ENCODE data around the gene SRPRA. TPM values are rescaled to one million over a fixed set of nuclear protein-coding genes. Genes with fewer than 3 reads are reported as not detected.

Gene SRPRA
- total RNA-seq, 2 experiments from 2014 or later: 99.0 to 103 TPM

DNA sequence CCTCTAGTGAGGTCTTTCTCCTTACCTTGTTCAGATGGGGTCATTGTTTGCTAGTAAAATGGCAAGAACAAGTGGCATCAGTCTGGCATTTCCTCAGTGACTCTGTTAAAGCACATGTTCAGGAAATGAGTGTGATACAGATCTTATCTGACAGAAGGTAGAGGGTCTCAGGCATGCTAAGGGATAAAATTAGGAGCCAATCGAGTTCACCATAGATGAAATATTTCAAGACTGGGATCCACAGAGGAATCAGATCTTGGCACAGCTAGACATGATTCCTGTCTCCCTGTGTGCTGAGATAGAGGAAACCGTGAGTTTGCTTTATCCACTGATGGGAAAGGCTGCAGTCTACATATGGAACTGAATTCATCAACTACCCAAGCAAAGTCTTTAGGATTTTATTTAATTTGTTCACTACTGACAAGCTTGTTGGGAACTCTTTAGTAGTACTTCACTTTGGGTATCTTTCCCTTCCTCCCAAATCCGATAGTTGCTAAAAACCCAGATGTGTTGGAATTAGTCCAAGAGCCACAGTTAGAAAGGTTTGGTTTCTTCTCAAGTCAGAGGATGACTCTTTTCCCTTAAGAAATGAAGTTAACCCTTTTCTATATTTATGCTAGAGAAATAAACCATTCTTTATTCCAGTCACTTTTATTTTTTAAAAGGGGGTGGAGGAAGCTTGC lies 38.7 kb downstream of the SRPRA start:
- no peaks in the 10 kb centered on the region for H3K9me3 Mint-ChIP-seq (ENCODE audit: insufficient read depth)
- ChIA-PET POLR2A (no interaction called here), CTCF (interaction anchor here (1.0 to 1.4 kb wide), 4 partner anchors 9 to 36 kb away, joined by 3 to 5 read pairs (median 4); partner anchors contain the start of gene FAM118B)
- H3K27me3 Mint-ChIP-seq (ENCODE audit: low read depth): no peaks in the 10 kb centered on the region
- ATAC-seq (no peak), DNase-seq (no peak)
- no peak overlapping the region for H3K27ac Mint-ChIP-seq
- no peak overlapping the region for H3K4me3 Mint-ChIP-seq
- H3K36me3 Mint-ChIP-seq (ENCODE audit: low read depth): no peaks in the 10 kb centered on the region
- H3K4me1 Mint-ChIP-seq (ENCODE audit: low read depth): no peaks in the 10 kb centered on the region

DNA sequence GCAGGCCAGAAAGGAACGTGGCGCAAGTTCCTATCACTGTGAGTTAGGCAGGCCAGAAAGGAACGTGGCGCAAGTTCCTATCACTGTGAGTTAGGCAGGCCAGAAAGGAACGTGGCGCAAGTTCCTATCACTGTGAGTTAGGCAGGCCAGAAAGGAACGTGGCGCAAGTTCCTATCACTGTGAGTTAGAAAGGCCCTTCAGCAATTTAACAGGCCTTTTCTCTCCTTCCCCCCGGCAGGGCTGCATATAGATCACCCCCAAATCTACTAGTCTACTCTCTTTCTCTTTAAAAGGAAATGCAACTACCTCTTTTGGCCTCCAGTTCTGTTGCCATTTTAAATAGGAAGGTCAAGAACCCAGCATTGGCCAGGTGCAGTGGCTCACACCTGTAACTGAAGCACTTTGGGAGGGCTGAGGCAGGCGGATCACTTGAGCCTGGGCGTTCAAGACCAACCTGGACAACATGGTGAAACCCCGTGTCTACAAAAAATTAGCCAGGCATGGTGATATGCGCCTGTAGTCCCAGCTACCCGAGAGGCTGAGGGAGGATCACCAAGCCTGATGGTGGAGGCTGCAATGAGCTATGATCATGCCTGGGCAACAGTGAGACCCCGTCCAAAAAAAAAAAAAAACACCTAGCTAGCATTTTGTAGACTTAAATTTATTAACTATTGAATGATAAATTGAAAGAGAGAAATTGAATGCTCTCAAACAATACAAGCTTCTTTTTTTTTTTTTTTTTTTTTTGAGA lies 42.2 kb downstream of the SRPRA start:
- CTCF ChIA-PET: no interaction called here
- POLR2A ChIA-PET: no interaction called here
- no peak overlapping the region for H3K27ac Mint-ChIP-seq
- no peaks in the 10 kb centered on the region for H3K4me1 Mint-ChIP-seq (ENCODE audit: low read depth)
- DNase-seq (no peak), ATAC-seq (no peak)
- no peaks in the 10 kb centered on the region for H3K9me3 Mint-ChIP-seq (ENCODE audit: insufficient read depth)
- no peaks in the 10 kb centered on the region for H3K36me3 Mint-ChIP-seq (ENCODE audit: low read depth)
- no peak overlapping the region for H3K4me3 Mint-ChIP-seq
- H3K27me3 Mint-ChIP-seq (ENCODE audit: low read depth): no peaks in the 10 kb centered on the region

DNA sequence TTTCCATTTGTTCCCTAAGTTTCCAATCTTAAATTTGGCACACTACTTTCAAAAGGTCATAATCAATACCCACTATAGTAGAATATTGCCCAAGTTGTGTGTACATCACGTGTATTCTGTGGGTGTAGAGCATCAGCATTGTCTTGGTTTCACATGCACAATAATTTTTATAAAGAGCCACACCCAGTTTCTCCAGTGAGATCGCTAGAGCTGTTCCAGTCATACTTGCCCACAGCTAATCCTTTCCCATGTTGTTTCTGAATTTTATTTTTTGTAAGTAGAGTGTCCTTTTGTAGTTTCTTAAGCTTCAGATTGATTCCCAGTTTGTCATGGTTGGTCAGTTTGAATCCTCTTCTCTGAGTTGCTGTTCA lies 43.4 kb downstream of the SRPRA start:
- ATAC-seq (no peak), DNase-seq (no peak)
- ChIA-PET POLR2A (no interaction called here), CTCF (no interaction called here)
- H3K9me3 Mint-ChIP-seq (ENCODE audit: insufficient read depth): no peaks in the 10 kb centered on the region
- H3K27ac Mint-ChIP-seq: no peak overlapping the region
- no peaks in the 10 kb centered on the region for H3K27me3 Mint-ChIP-seq (ENCODE audit: low read depth)
- no peak overlapping the region for H3K4me3 Mint-ChIP-seq
- no peaks in the 10 kb centered on the region for H3K36me3 Mint-ChIP-seq (ENCODE audit: low read depth)
- H3K4me1 Mint-ChIP-seq (ENCODE audit: low read depth): no peaks in the 10 kb centered on the region

DNA sequence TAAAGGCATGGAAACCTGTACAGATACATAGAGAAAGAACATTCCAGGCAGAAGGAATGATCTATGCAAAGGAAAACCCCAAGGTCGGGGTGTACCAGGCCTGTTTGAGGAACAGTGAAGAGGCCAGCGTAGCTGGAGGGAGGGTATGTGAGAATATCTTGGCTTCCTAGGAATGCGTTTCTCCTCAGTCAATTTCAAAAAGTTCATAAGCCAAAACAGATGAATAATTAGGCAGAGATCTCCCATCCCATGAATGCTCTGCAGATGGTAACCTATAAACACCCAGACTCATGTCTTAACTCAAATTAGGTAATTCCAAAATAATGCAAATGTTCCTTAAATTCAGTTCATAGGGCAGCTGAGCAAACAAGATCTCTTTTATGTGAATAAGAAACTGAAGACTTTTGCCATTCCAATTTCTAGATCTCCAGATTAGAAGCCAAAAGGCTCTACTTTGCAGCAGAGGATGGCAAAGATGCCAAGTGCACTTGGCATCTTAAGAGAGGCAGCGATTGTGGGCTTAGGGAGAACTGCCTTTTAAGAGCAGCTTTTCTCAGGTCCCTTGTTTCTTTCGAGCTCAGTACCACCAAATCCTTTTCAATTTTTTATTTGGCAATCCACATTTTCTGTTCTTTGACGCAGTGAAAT lies 43.9 kb downstream of the SRPRA start:
- no peaks in the 10 kb centered on the region for H3K4me1 Mint-ChIP-seq (ENCODE audit: low read depth)
- H3K4me3 Mint-ChIP-seq: no peak overlapping the region
- no peak overlapping the region for H3K27ac Mint-ChIP-seq
- DNase-seq (no peak), ATAC-seq (no peak)
- no peaks in the 10 kb centered on the region for H3K9me3 Mint-ChIP-seq (ENCODE audit: insufficient read depth)
- H3K27me3 Mint-ChIP-seq (ENCODE audit: low read depth): no peaks in the 10 kb centered on the region
- ChIA-PET POLR2A (no interaction called here), CTCF (no interaction called here)
- no peaks in the 10 kb centered on the region for H3K36me3 Mint-ChIP-seq (ENCODE audit: low read depth)

DNA sequence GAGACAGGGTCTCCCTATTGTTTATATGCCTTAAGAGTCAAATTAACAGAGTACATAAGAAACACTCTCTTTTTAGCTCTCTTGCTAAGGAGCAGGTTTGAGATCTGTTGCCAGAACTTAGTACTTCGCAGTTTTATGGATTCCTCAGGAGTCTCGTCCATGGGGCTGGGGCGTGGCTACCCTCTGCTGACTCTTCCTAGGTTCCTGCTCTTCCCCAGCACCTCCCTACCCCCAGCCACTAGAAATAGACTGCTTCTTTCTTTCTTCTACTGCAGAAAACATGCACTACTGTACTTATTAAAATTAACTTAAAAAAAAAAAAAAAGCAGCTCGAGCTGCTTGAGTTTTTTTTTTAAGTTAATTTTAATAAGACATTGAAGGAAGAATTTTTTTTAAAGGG lies 49.1 kb downstream of the SRPRA start:
- ChIA-PET POLR2A (interaction anchor here (0.5 kb wide), 1 partner anchor 259 kb away, joined by 3 read pairs; no protein-coding TSS in a partner anchor), CTCF (interaction anchor here (1.1 kb wide), 1 partner anchor 26 kb away, joined by 4 read pairs; no protein-coding TSS in a partner anchor)
- Mint-ChIP-seq H3K4me1 (ENCODE audit: low read depth) (peaks cover under 1% of the 10 kb centered on the region), H3K4me3 (no peak overlapping the region), H3K27me3 (ENCODE audit: low read depth) (no peaks in the 10 kb centered on the region), H3K36me3 (ENCODE audit: low read depth) (no peaks in the 10 kb centered on the region), H3K27ac (no peak overlapping the region), H3K9me3 (ENCODE audit: insufficient read depth) (no peaks in the 10 kb centered on the region)
- ATAC-seq (no peak), DNase-seq (no peak)

DNA sequence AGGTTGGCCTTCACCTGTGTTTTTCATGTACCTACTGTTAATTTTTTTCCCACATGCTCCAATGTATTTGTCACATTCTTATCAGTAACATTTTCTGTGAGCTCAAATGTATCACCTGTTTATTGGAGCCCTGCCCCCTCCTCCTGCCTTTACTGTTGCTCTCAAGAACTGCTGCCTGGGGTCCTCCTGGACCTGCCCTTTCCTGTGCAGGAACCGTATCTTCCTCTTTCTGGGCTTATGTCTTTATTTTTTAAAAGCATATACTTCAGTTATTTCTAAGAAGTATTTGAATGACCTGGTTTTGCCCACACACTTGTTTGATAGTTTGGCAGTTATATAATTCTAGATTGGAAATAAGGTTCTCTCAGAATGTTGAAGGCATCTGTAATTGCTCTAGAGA lies 51.2 kb downstream of the SRPRA start:
- Mint-ChIP-seq H3K9me3 (ENCODE audit: insufficient read depth) (no peaks in the 10 kb centered on the region), H3K36me3 (ENCODE audit: low read depth) (no peaks in the 10 kb centered on the region), H3K4me1 (ENCODE audit: low read depth) (peaks cover 9% of the 10 kb centered on the region), H3K27me3 (ENCODE audit: low read depth) (no peaks in the 10 kb centered on the region), H3K27ac (no peak overlapping the region), H3K4me3 (no peak overlapping the region)
- CTCF ChIA-PET: interaction anchor here (1.2 kb wide), 1 partner anchor 23 kb away, joined by 4 read pairs; no protein-coding TSS in a partner anchor
- DNase-seq (no peak), ATAC-seq (no peak)
- POLR2A ChIA-PET: no interaction called here

DNA sequence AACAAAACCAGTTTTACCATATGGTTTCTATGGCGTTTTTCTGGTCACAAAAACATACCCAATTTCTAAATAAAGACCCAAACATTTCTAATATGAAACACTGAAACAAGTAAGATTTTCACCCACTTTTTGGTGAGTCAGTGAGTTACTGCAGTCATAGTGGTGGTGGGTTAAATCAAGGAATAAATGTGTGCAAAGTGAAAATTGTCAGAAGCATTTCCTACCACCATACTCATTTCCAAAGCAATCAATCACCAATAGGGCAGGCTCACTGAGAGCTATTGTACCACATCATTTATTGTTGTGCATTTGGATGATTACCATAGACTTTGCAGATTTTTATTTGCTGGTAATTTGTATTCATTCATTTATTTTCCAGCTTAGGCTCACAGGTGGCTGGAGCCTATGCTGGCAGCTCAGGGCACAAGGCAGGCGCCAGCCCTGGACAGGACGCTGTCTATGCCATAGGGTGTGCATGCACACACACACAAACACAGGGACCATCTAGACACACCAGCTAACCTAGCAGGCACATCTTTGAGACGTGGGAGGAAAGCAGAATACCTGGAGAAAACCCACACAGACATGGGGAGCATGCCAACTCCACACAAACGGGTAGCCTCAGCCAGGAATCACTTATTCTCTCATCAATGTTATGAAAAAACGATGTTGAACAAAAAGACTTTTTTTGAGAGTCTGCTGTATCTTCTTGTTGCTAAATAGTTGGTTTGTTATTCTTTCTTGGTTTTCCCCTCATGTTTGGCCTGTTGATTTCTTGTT lies 52.0 kb downstream of the SRPRA start:
- DNase-seq: no peak
- Mint-ChIP-seq H3K27me3 (ENCODE audit: low read depth) (no peaks in the 10 kb centered on the region), H3K4me1 (ENCODE audit: low read depth) (peaks cover 12% of the 10 kb centered on the region), H3K9me3 (ENCODE audit: insufficient read depth) (no peaks in the 10 kb centered on the region), H3K27ac (no peak overlapping the region), H3K36me3 (ENCODE audit: low read depth) (no peaks in the 10 kb centered on the region), H3K4me3 (no peak overlapping the region)
- ChIA-PET CTCF (interaction anchor here (1.2 kb wide), 1 partner anchor 22 kb away, joined by 4 read pairs; no protein-coding TSS in a partner anchor), POLR2A (no interaction called here)
- ATAC-seq: no peak

DNA sequence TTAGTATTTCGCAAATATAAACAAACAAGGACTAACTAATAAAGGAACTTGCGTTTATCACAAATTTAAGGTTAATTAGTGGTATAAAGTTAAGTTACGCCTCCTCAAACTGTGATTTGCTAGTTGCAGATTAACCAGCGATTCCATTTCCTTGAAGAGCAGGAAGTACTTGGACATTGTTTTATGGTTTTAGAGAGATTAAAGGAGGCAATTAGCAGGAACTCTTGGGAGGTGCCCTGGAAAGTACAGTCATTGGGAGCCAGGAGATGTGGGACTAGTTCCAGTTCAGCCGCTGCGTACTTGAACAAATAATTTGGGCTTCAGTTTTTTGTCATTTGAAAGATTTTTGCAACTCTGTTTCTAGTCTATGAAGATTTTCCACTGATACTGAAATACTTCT lies 53.9 kb downstream of the SRPRA start:
- Mint-ChIP-seq H3K27me3 (ENCODE audit: low read depth) (no peaks in the 10 kb centered on the region), H3K4me1 (ENCODE audit: low read depth) (peaks cover 28% of the 10 kb centered on the region), H3K4me3 (no peak overlapping the region), H3K36me3 (ENCODE audit: low read depth) (peaks cover 9% of the 10 kb centered on the region), H3K27ac (no peak overlapping the region), H3K9me3 (ENCODE audit: insufficient read depth) (no peaks in the 10 kb centered on the region)
- CTCF ChIA-PET: no interaction called here
- no peak for ATAC-seq
- no peak for DNase-seq
- POLR2A ChIA-PET: interaction anchor here (0.6 kb wide), 1 partner anchor 1603 kb away, joined by 3 read pairs; no protein-coding TSS in a partner anchor

DNA sequence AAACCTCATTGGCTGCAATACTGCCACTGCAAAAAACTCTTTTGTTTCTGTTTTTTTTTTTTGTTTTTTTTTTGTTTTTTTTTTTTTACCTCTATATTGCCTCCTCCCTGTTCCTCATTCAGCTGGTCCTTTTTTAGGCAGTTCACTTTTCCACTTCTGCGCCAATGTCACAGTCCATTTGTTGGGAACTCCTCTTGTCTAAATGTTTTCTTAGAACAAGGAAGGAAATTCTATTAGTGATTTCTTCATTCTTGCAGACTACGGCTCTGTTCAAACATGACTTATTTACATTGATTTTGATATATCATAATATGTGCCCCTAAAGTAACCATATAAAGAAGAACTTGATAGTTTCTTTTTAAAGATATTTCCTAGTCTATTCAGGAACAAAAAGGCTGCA lies 54.3 kb downstream of the SRPRA start:
- H3K27me3 Mint-ChIP-seq (ENCODE audit: low read depth): no peaks in the 10 kb centered on the region
- no peak overlapping the region for H3K27ac Mint-ChIP-seq
- H3K4me1 Mint-ChIP-seq (ENCODE audit: low read depth): peaks cover 30% of the 10 kb centered on the region
- POLR2A ChIA-PET: no interaction called here
- no peak for ATAC-seq
- no peaks in the 10 kb centered on the region for H3K9me3 Mint-ChIP-seq (ENCODE audit: insufficient read depth)
- no peak for DNase-seq
- CTCF ChIA-PET: no interaction called here
- no peak overlapping the region for H3K4me3 Mint-ChIP-seq
- H3K36me3 Mint-ChIP-seq (ENCODE audit: low read depth): peaks cover 13% of the 10 kb centered on the region

Measured in activated CD8-positive, alpha-beta T cell treated with anti-CD3 and anti-CD28 coated beads, Interleukin-2, amount 10 ng/mL, durations not matched to agents 7 days and 5 days (primary cell).